Astrocyte (in vitro differentiated cells and primary cell): ENCODE data around the gene PKD1. TPM values are rescaled to one million over a fixed set of nuclear protein-coding genes. Genes with fewer than 3 reads are reported as not detected.

Experiments used
- DNase-seq: peaks from one replicate; pipeline ENCODE4 v3.0.0-alpha.2; 2010; ENCODE audit warnings: low read depth
- FAIRE-seq: peaks from 2 replicates; lab custom pipeline; 2011; peaks lifted over from hg19 to GRCh38; lab: Jason Lieb, UNC
- H2AFZ ChIP-seq: 2 replicates; pipeline ENCODE4 v1.6.0; 2012; ENCODE audit warnings: low read depth, low read length, inconsistent platforms
- H3K27ac ChIP-seq: 2 replicates; pipeline ENCODE4 v1.5.1; 2011; ENCODE audit warnings: low read depth, low read length, inconsistent platforms
- H3K27me3 ChIP-seq: 2 replicates; pipeline ENCODE4 v1.6.0; 2011; ENCODE audit warnings: low read length, inconsistent platforms; ENCODE audit not compliant: insufficient read depth
- H3K36me3 ChIP-seq: 2 replicates; pipeline ENCODE4 v1.5.1; 2011; ENCODE audit warnings: low read length, inconsistent platforms; ENCODE audit not compliant: insufficient read depth
- H3K4me1 ChIP-seq: 2 replicates; pipeline ENCODE4 v1.5.1; 2011; ENCODE audit warnings: low read length, inconsistent platforms; ENCODE audit not compliant: insufficient read depth
- H3K4me2 ChIP-seq: 2 replicates; pipeline ENCODE4 v1.6.0; 2012; ENCODE audit warnings: low read length, inconsistent platforms
- H3K4me3 ChIP-seq: 2 replicates; pipeline ENCODE4 v1.5.1; 2011; ENCODE audit warnings: low read depth, mild to moderate bottlenecking, low read length, inconsistent platforms; ENCODE audit not compliant: insufficient read depth
- H3K79me2 ChIP-seq: 2 replicates; pipeline ENCODE4 v1.6.0; 2012; ENCODE audit warnings: mild to moderate bottlenecking, low read length, inconsistent platforms; ENCODE audit not compliant: insufficient read depth
- H3K9ac ChIP-seq: 2 replicates; pipeline ENCODE4 v1.6.0; 2012; ENCODE audit warnings: mild to moderate bottlenecking, low read length, inconsistent platforms
- H3K9me3 ChIP-seq: 2 replicates; pipeline ENCODE4 v1.5.1; 2012; ENCODE audit warnings: low read depth, mild to moderate bottlenecking, low read length, inconsistent platforms; ENCODE audit not compliant: insufficient read depth
- H4K20me1 ChIP-seq: 2 replicates; pipeline ENCODE4 v1.6.0; 2012; ENCODE audit warnings: low read length, inconsistent platforms; ENCODE audit not compliant: insufficient read depth
- H3K27ac Mint-ChIP-seq: one replicate; pipeline ENCODE4 v1.8.0; 2021; ENCODE audit warnings: mild to moderate bottlenecking, mixed read lengths; ENCODE audit not compliant: unreplicated experiment
- H3K27me3 Mint-ChIP-seq: one replicate; pipeline ENCODE4 v1.8.0; 2021; ENCODE audit warnings: low read depth, mixed read lengths; ENCODE audit not compliant: unreplicated experiment
- H3K36me3 Mint-ChIP-seq: one replicate; pipeline ENCODE4 v1.8.0; 2021; ENCODE audit warnings: low read depth, mixed read lengths; ENCODE audit not compliant: unreplicated experiment
- H3K4me1 Mint-ChIP-seq: one replicate; pipeline ENCODE4 v1.8.0; 2021; ENCODE audit warnings: low read depth, mixed read lengths; ENCODE audit not compliant: unreplicated experiment
- H3K4me3 Mint-ChIP-seq: one replicate; pipeline ENCODE4 v1.8.0; 2021; ENCODE audit warnings: mild to moderate bottlenecking, moderate library complexity, mixed read lengths; ENCODE audit not compliant: unreplicated experiment
- H3K9me3 Mint-ChIP-seq: one replicate; pipeline ENCODE4 v1.8.0; 2021; ENCODE audit warnings: mild to moderate bottlenecking, mixed read lengths; ENCODE audit not compliant: unreplicated experiment
- CTCF ChIP-seq: IDR thresholded peaks from 2 replicates; pipeline ENCODE4 v1.5.1; 2011; ENCODE audit warnings: low read depth, mild to moderate bottlenecking, inconsistent platforms, low read length, moderate library complexity; ENCODE audit not compliant: insufficient read depth
- EZH2 ChIP-seq: IDR thresholded peaks from 2 replicates; pipeline ENCODE4 v1.6.1; 2012; ENCODE audit warnings: mild to moderate bottlenecking, low read length, inconsistent platforms; ENCODE audit not compliant: insufficient read depth
- total RNA-seq: library from RNA; stranded (reverse); gene quantifications from 2 replicates; pipeline ENCODE4 v1.2.1, GENCODE V29; 2021

Gene PKD1
- total RNA-seq, 1 donor from 2014 or later, result 112 TPM

DNA sequence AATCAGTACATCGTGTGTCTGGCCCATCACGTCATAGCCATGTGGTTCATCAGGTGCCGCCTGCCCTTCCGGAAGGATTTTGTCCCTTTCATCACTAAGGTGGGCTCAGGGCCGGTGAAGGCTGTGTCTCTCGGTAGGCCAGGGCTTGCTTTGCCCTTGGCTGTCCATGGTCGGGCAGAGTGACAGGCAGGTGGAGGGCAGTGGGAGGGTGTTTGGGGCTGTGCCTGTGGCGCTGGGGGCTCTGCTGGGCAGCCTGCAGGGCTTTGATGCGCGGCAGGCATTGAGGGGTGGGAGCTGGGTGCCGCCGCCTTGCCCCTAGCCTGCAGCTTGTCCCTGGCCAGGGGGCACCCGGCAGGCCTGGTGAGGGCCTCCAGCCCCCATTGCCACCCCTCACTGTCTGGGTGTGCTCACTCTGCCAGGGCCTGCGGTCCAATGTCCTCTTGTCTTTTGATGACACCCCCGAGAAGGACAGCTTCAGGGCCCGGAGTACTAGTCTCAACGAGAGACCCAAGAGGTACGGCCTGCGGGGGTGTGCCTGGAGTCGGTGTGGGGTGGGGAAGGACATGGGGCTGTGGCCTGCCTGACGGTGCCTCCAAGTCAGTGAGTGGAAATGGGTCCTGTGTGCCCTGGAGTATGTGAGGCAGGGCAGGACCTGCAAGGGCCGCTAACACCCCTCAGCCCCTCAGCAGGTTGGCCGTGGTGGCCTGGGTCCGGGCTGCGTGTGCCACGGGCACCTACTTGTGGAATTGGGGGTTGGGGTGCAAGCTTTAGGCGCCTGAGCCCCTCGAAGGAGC, 59.4 kb downstream of the PKD1 start:
- H3K4me3 Mint-ChIP-seq, result no peak overlapping the region
- TF ChIP-seq EZH2, result no peak
- no peaks in the 10 kb centered on the region for H4K20me1 ChIP-seq
- H3K4me3 ChIP-seq, result no peak overlapping the region
- H3K4me2 ChIP-seq, result no peak overlapping the region
- no peaks in the 10 kb centered on the region for H3K36me3 ChIP-seq
- H3K79me2 ChIP-seq, result no peaks in the 10 kb centered on the region
- no peak overlapping the region for H2AFZ ChIP-seq
- H3K27ac ChIP-seq, result no peak overlapping the region
- no peaks in the 10 kb centered on the region for H3K4me1 Mint-ChIP-seq
- H3K9me3 ChIP-seq, result no peaks in the 10 kb centered on the region
- H3K36me3 Mint-ChIP-seq, result peaks cover 20% of the 10 kb centered on the region
- H3K9ac ChIP-seq, result no peak overlapping the region
- H3K27me3 ChIP-seq, result no peaks in the 10 kb centered on the region
- H3K4me1 ChIP-seq, result no peaks in the 10 kb centered on the region
- no peaks in the 10 kb centered on the region for H3K27me3 Mint-ChIP-seq
- H3K9me3 Mint-ChIP-seq, result no peaks in the 10 kb centered on the region
- FAIRE-seq (no peak), DNase-seq (no peak)
- H3K27ac Mint-ChIP-seq, result no peak overlapping the region

DNA sequence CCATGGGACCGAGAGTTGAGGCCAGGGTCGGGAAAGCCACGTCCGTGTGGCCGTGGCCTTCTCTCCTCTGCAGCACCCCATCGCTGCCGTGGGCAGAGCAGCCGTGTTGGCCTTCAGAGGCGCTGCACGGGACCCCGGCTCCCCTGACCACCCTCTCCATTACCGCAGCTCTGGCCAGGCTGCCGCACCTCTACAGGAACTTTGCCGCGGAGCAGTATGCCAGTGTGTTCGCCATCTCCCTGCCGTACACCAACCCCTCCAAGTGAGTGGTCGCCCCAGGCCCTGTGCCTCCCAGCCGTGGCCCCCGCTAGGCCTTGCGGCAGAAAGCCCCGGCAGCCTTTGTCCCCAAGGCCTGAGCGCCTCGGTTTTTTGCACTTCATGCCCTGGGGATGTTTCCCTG, 60.1 kb downstream of the PKD1 start:
- Histone ChIP-seq H3K4me2 (no peak overlapping the region), H3K9me3 (no peaks in the 10 kb centered on the region), H3K27ac (no peak overlapping the region), H3K9ac (no peak overlapping the region), H3K36me3 (no peaks in the 10 kb centered on the region), H3K4me1 (no peaks in the 10 kb centered on the region), H4K20me1 (no peaks in the 10 kb centered on the region), H3K79me2 (no peaks in the 10 kb centered on the region), H2AFZ (no peak overlapping the region), H3K27me3 (no peaks in the 10 kb centered on the region), H3K4me3 (no peak overlapping the region)
- H3K27ac Mint-ChIP-seq, result no peak overlapping the region
- no peak overlapping the region for H3K4me3 Mint-ChIP-seq
- TF ChIP-seq EZH2 (no peak), CTCF (no peak)
- no peaks in the 10 kb centered on the region for H3K27me3 Mint-ChIP-seq
- no peak for FAIRE-seq
- H3K9me3 Mint-ChIP-seq, result no peaks in the 10 kb centered on the region
- DNase-seq, result no peak
- H3K4me1 Mint-ChIP-seq, result no peaks in the 10 kb centered on the region
- peaks cover 20% of the 10 kb centered on the region for H3K36me3 Mint-ChIP-seq

DNA sequence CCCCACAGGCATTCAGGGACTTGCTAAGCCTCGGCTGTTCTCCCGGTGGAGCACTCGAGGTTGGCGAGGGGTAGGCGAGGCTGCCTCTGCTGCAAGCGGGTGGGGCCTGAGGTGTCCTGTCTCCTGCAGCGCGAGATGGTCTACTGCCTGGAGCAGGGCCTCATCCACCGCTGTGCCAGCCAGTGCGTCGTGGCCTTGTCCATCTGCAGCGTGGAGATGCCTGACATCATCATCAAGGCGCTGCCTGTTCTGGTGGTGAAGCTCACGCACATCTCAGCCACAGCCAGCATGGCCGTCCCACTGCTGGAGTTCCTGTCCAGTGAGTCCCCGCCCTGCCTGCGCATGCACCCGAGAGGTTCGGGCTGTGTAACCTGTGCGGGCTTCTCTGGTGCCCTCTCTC, 61.6 kb downstream of the PKD1 start:
- H3K4me1 ChIP-seq, result no peaks in the 10 kb centered on the region
- no peak overlapping the region for H3K9ac ChIP-seq
- no peak overlapping the region for H3K27ac ChIP-seq
- H3K4me3 Mint-ChIP-seq, result no peak overlapping the region
- H3K4me1 Mint-ChIP-seq, result no peaks in the 10 kb centered on the region
- H3K36me3 ChIP-seq, result peaks cover under 1% of the 10 kb centered on the region
- H3K4me2 ChIP-seq, result no peak overlapping the region
- FAIRE-seq, result no peak
- H3K36me3 Mint-ChIP-seq, result peaks cover 22% of the 10 kb centered on the region
- H4K20me1 ChIP-seq, result no peaks in the 10 kb centered on the region
- H3K4me3 ChIP-seq, result no peak overlapping the region
- H3K27me3 Mint-ChIP-seq, result no peaks in the 10 kb centered on the region
- no peaks in the 10 kb centered on the region for H3K9me3 Mint-ChIP-seq
- no peaks in the 10 kb centered on the region for H3K9me3 ChIP-seq
- H2AFZ ChIP-seq, result no peak overlapping the region
- no peaks in the 10 kb centered on the region for H3K79me2 ChIP-seq
- no peak overlapping the region for H3K27ac Mint-ChIP-seq
- TF ChIP-seq CTCF, result no peak
- no peak for TF ChIP-seq EZH2
- no peak for DNase-seq
- no peaks in the 10 kb centered on the region for H3K27me3 ChIP-seq
